Daoy (cell line): Measurements from ENCODE around the gene FAM3C. TPM values are rescaled to one million over a fixed set of nuclear protein-coding genes. Genes with fewer than 3 reads are reported as not detected.
"Not testable (repeated sequence)": the region's sequence is repeated elsewhere in the genome, so short reads cannot be mapped to it uniquely, and the experiment has no call there.

ENCODE experiments used
- DNase-seq: peaks from one replicate; pipeline ENCODE4 v3.0.0-alpha.2; 2015; ENCODE audit warnings: low read depth
- total RNA-seq: library from RNA; depleted of rRNA; stranded (reverse); fragments of >200 nt; shearing (Covaris generic); gene quantifications from 2 replicates; pipeline ENCODE4 v1.2.3, GENCODE V29; 2014; rRNA removed

Gene FAM3C, protein sequence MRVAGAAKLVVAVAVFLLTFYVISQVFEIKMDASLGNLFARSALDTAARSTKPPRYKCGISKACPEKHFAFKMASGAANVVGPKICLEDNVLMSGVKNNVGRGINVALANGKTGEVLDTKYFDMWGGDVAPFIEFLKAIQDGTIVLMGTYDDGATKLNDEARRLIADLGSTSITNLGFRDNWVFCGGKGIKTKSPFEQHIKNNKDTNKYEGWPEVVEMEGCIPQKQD
- total RNA-seq = 61.7 and 86.6 TPM in 2 replicates

DNA sequence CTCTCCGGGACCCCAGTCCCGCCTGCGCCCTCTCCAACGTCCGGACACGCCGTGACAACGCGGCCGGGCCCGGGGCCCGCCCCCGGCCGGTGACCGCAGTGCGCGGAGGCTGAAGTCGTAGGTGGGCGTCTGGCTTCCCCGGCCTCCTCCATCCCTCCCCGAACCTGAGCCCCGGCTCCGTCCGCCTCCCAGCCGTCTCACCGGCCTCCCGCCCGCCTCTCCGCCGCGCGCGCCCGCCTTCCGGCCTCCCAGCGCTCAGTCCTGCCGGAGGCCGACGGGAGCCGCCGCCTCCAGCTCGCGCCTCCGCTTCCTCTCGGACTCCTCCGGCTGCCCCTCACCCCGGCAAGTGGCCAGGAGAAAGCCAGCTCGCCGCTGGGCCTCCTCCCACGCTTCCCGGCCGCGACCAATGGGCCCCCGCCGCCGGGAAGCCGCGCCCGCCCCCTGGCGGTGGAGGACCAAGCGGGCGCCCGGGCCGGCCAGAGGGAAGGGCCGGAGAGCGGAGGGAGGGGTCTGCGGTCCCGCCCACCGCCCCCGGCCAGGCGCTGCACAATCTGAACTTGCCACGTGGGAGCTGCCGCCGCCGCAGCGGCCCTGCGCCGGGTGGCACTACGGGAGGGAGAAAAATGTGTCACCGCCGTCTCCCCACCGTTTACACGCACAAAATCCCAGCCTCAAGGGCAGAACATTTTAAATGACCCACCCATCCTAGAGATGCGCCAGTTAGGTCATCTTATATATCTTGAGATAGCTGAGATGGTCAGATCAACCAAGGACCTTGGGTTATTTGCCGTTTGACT lies at the start of gene FAM3C:
Gene FAM3C, minus strand, starts transcription at position 348 of the 797 bp plus-strand sequence. CDS start 13,339 bp downstream, outside the sequence.
- DNase-seq = peak; percentile 98

DNA sequence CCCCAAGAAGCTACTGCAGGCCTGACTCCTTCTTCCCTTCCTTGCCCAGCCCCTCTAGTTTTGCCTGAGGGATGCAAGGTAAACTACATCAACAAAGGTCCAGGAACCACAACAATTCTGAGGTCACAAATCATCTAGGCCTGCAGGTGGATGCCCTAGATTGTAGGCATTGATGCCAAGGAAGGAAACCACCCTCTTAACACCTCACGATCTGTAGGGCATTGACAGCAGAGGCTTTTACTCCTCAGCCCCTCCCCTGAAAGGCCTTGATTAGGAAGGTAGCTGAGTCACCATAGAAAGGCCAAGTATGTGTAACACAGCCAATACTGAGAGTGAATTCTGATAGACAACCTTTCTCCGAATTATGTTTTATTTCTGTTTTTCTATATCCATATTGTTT lies 46.7 kb upstream of the FAM3C start:
- DNase-seq = peak; percentile 21

DNA sequence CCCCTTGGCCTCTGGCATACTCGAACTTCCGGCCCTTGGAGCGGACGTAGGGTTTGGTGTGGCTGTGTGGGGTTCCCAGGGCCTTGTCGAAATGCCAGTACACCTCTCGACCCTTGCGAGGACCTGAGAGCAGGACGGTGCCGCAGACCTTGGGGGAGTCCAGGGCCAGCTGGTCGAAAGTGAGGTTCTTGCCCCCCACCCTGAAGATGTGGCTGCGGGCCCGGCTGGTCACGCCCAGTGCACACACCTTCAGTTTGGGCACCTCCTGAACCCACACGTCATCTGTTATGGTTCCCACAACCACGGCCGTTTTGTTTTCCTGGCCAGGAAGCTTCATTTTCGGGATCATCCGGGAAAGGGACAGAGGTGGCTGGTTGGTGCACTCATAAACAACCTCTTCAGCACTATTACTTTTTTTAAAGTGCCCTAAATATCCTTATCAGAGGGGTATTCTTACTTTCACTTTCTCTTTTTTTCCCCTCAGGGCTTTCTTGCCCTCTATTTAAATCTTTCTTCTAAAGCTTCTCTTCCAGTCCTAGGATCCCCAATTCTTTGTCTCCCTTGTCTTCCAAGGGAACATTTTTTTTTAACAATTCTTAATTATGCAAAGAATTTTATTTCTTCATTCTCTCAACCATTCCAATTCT lies 44.9 kb upstream of the FAM3C start:
- DNase-seq = peak; percentile 21

DNA sequence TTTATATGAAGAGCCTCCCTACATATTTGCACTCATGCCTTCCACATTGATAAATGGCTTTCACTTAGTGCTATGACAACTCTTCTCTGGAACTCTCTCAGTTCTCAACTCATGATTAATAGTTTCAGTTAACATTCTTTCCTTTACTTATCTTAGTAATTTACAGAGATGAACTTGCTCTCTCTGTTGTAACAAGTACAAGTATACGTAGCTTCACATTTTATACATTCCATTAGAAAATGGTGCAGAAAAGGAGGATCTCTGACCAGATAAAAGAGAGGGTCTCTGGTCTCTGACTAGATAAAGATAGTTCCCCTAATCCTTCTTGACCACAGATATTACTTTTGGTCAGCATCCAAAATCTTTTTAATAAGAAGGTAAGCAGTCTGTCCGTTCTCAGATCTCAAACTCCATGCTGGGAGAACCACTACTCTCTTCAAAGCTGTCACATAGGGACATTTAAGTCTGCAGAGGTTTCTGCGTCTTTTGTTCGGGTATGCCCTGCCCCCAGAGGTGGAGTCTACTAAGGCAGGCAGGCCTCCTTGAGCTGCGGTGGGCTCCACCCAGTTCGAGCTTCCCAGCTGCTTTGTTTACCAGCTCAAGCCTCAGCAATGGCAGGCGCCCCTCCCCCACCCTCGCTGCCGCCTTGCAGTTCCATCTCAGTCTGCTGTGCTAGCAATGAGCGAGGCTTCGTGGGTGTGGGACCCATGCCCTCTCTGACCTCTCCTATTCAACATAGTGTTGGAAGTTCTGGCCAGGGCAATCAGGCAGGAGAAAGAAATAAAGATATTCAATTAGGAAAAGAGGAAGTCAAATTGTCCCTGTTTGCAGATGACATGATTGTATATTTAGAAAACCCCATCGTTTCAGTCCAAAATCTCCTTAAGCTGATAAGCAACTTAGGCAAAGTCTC lies 42.2 kb upstream of the FAM3C start:
- peak; percentile 36 for DNase-seq

DNA sequence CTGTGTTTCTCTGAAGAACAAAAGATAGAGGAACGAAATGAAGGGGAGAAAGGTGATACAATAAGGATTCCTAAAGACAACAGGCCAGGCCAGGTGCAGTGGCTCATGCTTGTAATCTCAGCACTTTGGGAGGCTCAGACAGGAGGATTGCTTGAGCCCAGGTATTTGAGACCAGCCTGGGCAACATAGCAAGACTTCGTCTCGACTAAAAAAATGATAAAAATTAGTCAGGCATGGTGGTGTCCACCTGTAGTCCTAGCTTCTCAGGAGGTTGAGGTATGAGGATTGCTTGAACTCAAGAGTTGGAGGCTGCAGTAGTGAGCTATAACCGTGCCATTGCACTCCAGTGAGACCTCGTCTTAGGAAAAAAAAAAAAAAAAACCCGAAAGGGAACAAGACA lies 41.4 kb upstream of the FAM3C start:
- DNase-seq = no peak

DNA sequence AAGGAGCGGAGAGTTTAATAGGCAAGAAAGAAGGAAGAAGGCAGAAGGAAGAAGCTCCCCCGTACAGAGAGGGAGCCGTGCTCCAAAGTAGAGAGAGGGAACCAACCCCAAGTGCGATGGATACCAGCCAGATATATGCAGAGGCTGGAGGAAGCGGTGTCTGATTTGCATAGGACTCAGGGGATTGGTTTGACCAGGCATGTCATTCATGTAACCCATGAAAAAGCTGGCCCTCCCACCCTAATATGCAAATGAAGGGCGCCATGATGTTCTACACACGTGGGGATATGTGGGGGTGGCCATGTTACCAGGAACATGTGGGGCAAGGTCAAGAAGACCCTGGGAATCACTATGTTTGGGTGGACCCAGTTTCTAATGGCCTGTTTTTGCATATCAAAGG lies 40.6 kb upstream of the FAM3C start:
- no peak for DNase-seq

DNA sequence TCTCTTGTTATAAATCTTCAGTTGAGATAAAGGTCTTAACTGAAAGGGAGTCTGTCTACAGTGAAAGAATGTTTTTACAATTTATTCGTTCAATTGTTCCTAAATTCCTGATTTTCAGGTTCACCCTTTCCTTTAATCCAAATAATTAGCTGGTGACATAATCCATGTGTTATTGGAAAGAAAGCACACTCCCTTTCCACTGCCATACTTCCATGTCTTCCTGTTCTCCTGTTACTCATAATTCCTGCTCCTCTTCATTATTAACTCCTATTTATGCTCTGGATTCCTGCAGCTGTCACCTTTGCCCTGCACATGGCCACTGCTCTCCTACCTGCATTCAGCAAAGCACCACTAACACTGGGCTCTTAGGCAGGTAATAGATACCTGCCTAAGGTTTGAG lies 40.0 kb upstream of the FAM3C start:
- DNase-seq = no peak

DNA sequence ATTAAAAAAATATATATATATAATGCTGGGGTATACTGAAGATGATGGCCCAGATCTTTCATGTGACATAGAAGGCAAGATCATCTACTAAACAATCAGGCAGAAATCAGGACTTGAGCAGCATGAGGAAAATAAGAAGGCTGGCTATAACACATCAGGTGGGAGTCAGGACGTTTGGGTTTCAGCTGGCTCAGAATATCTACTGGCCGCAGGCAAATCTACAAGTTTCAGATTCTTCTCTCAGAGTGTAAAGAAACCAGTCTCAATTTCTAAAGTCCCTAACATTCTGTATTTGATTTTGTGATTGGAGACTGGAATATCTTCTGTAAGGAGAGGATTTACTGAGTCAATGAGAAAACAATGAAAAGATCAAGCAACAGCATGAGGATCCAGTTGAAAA lies 37.7 kb upstream of the FAM3C start:
- no peak for DNase-seq

DNA sequence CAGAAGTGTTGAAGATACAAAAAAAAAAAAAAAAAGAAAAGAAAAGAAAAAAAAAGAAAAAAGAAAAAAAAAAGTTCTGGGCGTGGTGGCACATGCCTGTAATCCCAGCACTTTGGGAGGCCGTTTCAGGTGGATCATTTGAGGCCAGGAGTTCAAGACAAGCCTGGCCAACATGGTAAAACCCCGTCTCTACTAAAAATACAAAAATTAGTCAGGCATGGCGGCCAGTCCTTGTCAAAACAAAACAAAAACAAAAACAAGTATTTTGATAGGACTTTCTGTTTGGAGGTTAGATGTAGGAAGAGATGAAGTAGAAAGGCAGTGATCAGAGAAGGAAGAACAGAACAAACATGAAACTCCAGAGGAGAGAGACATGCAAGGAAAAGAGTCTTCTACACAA lies 36.4 kb upstream of the FAM3C start:
- not testable (repeated sequence) for DNase-seq

DNA sequence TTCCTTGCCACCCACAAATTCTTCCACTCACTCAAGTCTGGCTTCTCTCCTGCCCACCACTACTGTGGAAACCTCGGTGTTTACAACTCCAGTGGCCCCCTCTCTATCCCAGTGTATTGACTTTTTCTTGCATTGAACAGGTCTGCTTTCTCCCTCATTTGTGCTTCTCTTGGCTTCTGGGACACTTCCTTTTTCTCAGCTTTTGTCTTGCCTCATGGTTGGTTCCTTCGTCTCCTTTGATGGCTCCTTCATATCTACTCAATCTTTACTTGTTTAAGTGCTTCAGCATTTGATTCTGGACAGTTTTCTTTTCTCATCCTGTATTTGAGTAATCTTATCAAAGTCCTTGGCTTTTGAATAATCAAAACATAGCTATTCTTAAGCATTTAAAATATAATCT lies 35.9 kb upstream of the FAM3C start:
- no peak for DNase-seq

DNA sequence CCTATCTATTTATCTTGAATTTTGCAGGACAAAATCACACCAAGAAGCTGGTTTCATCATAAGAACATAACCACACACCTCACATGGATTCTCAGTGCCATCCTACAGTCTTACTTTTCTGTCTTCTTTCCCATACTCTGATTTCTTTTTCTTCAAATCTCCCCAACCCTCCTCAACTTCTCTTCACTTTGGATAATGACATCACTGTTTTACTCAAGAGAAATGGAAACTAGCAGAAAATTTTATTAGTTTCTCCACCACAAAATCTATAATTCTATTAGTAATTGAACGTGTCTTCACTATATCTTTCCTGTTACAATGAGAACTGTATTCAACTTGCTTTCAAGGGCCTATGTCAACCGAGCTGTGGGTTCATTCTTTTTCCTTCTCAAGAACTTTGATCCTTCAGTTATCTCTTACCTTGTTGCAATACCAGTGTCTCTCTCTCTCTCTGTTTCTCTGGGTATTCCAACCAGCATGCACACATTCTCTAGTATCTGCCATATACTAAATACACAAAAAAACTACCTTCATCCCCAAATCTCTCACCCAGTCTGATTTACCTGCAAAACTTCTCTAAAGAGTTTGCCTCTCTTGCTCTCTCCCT lies 35.4 kb upstream of the FAM3C start:
- no peak for DNase-seq

DNA sequence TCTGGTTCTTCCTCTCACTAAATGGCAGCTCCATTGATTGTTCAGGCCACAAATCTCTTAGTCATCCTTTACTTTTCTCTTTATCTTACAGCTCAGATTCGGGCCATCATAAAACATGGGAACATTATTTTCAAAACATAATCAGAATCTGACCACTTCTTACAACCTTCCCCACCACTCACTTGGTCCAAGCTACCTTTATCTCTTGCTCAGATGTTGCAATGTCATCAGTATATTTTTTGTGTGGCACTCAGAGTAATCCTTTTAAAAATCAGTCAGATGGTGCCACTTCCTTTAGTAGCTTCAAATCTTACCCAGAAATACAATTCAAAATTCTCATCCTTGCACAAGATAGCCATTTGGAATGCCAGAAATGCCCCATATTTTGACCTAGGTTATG lies 34.5 kb upstream of the FAM3C start:
- DNase-seq = no peak

DNA sequence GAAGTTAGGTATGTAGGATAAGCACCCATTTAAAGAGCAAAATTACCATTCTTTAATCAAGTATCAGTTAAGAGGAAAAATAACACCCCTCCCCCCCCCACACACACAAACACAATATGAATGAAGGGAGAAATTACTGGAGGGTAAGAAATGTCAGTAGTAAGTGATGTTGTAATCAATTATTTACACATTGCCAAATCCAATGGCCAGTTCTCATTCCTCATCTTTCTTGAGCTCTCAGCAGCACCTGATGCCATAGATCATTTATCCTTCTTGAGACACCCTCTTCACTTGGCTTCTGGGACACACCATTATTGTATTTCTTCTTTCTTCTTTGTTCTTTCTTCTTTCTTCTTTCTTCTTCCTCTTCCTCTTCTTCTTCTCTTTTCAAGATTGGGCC lies 33.7 kb upstream of the FAM3C start:
- DNase-seq = no peak

DNA sequence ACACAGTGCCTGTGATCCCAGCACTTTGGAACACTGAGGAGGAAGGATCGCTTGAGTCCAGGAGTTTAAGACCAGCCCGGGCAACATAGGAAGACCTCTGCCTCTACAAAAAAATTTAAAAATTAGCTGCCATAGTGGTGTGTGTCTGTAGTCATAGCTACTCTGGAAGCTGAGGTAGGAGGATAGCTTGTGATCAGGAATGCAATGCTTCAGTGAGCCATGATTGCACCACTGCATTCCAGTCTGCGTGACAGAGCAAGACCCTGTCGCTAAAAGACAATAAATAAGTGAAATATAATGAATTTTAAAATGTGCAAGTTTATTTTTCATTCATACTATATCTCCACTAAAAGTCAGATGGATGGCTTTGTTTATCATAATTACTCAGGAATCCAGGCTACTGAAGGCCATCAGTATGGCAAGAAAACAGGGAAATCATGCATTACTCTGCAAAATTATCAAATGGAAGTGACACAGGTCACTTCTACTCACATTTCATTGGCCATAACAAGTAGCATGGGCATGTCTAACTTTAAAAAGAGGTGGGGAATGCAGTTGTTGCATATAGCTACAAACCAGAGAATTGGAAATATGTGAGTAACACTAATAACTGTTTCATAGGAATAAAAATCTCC lies 32.9 kb upstream of the FAM3C start:
- DNase-seq = no peak

DNA sequence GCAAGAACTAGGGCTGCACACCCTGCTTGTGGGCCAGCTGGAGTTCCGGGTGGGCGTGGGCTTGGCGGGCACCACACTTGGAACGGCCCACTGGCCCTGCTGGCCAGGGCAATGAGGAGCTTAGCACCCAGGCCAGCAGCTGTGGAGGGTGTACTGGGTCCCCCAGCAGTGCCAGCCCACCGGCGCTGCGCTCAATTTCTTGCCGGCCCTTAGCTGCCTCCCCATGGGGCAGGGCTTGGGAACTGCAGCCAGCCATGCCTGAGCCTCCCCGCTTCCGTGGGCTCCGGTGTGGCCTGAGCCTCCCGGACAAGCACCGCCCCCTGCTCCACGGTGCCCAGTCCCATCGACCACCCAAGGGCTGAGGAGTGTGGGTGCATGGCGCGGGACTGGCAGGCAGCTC lies 25.6 kb upstream of the FAM3C start:
- DNase-seq = not testable (repeated sequence)

DNA sequence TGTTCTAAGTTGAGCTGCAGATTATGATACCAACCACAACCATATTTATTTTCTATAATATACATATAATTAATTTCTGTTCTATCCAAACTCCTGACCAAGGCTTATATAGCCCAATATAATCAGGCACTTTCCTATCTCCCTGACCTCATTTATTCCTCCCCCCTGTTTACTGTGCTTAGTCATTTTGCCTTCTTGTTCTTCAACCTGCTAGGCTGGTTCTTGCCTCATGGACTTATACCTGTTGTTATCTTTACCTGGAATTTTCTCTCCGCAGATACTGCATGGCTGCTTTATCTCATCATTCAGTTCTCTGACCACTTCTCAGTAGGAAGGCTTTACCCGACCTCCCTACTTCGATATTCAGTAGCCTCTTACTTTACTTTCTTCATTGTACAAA lies 24.9 kb upstream of the FAM3C start:
- no peak for DNase-seq

DNA sequence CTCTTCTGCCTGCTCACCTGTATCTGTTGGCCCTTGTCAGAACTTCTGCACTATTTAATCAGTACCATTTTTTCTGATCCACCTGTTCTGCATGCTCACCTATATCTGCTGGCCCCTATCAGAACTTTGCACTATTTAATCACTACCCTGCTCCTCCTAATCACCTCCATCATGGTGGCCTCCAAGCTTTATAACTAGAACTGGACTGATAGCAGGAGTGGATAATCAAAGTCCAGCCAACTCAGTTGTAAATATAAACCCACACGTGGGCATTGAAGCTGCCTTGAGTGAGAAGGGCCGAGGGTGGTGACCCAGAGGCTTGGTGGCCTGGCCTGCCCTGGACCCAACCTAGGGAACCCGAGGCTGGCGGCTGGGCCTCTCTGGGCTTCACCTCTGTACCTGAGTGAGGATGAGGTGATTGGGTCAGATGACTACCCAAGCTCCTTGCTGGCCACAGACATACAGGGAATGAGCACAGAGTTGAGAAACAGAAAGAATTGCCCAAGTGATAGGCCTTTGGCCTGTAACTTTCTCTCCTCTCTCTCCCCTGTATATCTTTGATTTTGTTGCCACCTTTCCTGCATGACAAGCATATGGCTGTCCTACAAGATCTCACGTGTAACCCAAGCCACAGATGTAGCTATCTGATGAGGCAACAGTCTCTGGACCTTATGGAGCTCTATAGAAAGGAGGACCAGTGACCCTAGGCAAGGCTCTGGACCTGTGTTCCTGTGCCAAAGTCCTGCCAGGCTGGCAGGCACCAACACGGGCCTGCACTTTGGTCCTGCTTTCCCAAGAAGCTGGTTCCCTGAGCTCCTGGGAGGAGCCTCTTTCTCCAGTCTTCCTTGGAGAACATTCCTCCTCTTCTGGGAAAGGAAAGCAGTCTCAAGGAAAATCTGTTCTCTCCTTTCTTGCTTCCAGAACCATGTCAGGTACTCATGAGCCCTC lies 23.4 kb upstream of the FAM3C start:
- no peak for DNase-seq

DNA sequence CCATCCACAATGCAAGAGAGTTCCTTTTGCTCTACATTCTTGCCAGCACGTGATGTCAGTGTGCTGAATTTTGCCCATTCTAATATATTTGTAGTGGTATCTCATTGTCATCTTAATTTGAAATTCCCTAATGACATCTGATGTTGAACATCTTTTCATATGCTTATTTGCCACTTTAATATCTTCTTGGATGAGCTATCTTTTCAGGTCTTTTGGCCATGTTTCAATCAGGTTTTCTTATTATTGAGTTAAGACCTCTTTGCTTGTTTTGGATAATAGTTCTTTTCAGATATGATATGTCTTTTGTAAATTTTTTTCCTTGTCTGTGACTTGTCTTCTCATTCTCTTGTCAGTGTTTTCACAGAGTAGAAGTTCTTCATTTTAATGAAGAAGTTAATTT lies 20.4 kb upstream of the FAM3C start:
- DNase-seq = no peak

DNA sequence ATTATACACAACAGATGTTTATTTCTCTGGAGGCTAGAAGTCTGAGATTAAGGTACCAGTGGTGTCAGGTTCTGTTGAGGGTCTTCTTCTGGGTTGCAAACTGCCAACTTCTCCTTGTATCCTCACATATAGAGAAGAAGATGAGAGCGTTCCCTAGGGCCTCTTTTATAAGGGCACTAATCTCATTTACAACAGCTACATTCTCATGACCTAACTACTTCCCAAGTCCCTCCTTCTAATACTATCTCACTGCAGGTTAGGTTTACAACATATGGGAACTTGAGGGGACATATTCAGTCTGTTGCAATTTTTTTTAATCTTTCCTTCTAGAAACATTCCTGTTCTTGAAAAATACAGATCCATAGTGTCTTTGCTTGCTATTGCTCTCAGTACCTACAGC lies 18.3 kb upstream of the FAM3C start:
- DNase-seq = no peak

DNA sequence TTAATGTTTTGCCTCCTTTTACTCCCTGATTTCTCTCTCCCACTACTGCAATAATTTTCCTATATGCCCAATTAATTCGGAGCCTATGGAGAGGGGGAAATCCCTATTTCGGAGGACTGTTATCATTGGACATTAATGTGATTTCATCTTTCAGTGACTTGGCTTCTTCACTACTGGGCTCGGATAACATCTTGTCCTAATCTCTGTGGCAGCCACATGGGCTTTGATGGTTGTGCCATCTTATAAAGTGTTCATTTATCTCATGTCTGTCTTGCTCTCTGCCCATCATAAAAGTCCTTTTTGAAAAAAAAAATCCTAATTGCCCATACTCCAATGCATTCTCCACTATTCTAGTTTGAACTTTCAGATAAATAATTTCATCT lies 15.5 kb upstream of the FAM3C start:
- DNase-seq = no peak
